GM23338 (cell line): ENCODE results near the gene SART1. TPM values are rescaled to one million over a fixed set of nuclear protein-coding genes. Genes with fewer than 3 reads are reported as not detected.

Experiments
- ATAC-seq: fragments of 200-7000 bp; cut with Tn5 transposase; 3 replicates; pipeline ENCODE4 v1.9.1; 2020
- DNase-seq: peaks from one replicate; pipeline ENCODE4 v3.0.0-alpha.2; 2015; ENCODE audit warnings: low spot score
- H2AFZ ChIP-seq: fragments of 200-600 bp; sonication (generic); 2 replicates; pipeline ENCODE4 v1.8.0; 2016; ENCODE audit warnings: antibody characterized with exemption, mild to moderate bottlenecking, moderate library complexity
- H3F3A ChIP-seq: fragments of 200-600 bp; sonication (generic); replicated peaks from 2 replicates; pipeline ENCODE4 v1.8.0; 2017; ENCODE audit warnings: antibody characterized with exemption, mixed run types, low read depth
- H3K27ac ChIP-seq: fragments of 200-600 bp; sonication (generic); 2 replicates; pipeline ENCODE4 v1.6.1; 2016; ENCODE audit warnings: low read depth
- H3K27me3 ChIP-seq: fragments of 200-600 bp; sonication (generic); 2 replicates; pipeline ENCODE4 v1.8.0; 2016; ENCODE audit warnings: mild to moderate bottlenecking, mixed run types, moderate library complexity; ENCODE audit not compliant: insufficient read depth
- H3K36me3 ChIP-seq: fragments of 200-600 bp; sonication (generic); 2 replicates; pipeline ENCODE4 v1.8.0; 2016; ENCODE audit warnings: mild to moderate bottlenecking; ENCODE audit not compliant: insufficient read depth
- H3K4me1 ChIP-seq: fragments of 200-600 bp; sonication (generic); 2 replicates; pipeline ENCODE4 v1.8.0; 2016; ENCODE audit warnings: mild to moderate bottlenecking, moderate library complexity; ENCODE audit not compliant: insufficient read depth
- H3K4me2 ChIP-seq: fragments of 200-600 bp; sonication (generic); 2 replicates; pipeline ENCODE4 v1.7.1; 2017; ENCODE audit warnings: mixed run types
- H3K4me3 ChIP-seq: fragments of 200-600 bp; sonication (generic); 2 replicates; pipeline ENCODE4 v1.6.1; 2016; ENCODE audit warnings: mixed run types
- H3K79me2 ChIP-seq: fragments of 200-600 bp; sonication (generic); replicated peaks from 2 replicates; pipeline ENCODE4 v1.8.0; 2017; ENCODE audit warnings: mild to moderate bottlenecking; ENCODE audit not compliant: insufficient read depth
- H3K9me2 ChIP-seq: fragments of 200-600 bp; sonication (generic); 2 replicates; pipeline ENCODE4 v1.8.0; 2017; ENCODE audit not compliant: insufficient read depth
- H4K20me1 ChIP-seq: fragments of 200-600 bp; sonication (generic); replicated peaks from 2 replicates; pipeline ENCODE4 v1.8.0; 2017; ENCODE audit warnings: mild to moderate bottlenecking; ENCODE audit not compliant: insufficient read depth
- H3K27ac Mint-ChIP-seq: 2 replicates; pipeline ENCODE4 v1.8.0; 2020; ENCODE audit warnings: inconsistent platforms, mild to moderate bottlenecking, moderate library complexity, mixed read lengths
- H3K27me3 Mint-ChIP-seq: 3 replicates; pipeline ENCODE4 v1.8.0; 2022; ENCODE audit warnings: low read depth, mild to moderate bottlenecking, moderate library complexity, mixed read lengths, inconsistent platforms; ENCODE audit not compliant: insufficient read depth, poor library complexity
- H3K36me3 Mint-ChIP-seq: 3 replicates; pipeline ENCODE4 v1.8.0; 2021; ENCODE audit warnings: low read depth, mild to moderate bottlenecking, inconsistent platforms, moderate library complexity, mixed read lengths
- H3K4me1 Mint-ChIP-seq: 3 replicates; pipeline ENCODE4 v1.8.0; 2020; ENCODE audit warnings: mild to moderate bottlenecking, inconsistent platforms, mixed read lengths
- H3K4me3 Mint-ChIP-seq: 3 replicates; pipeline ENCODE4 v1.8.0; 2021; ENCODE audit warnings: moderate library complexity, mild to moderate bottlenecking, inconsistent platforms, mixed read lengths
- H3K9me3 Mint-ChIP-seq: 3 replicates; pipeline ENCODE4 v1.8.0; 2020; ENCODE audit warnings: moderate library complexity, mild to moderate bottlenecking, inconsistent platforms, mixed read lengths
- EZH2 ChIP-seq: fragments of 200-600 bp; sonication (generic); IDR thresholded peaks from one replicate; pipeline ENCODE4 v1.8.0; 2017; ENCODE audit warnings: antibody characterized with exemption, mild to moderate bottlenecking, low read depth; ENCODE audit not compliant: unreplicated experiment
- JUNB ChIP-seq: IDR thresholded peaks from one replicate; pipeline ENCODE4 v1.6.1; 2016; ENCODE audit warnings: antibody characterized with exemption; ENCODE audit not compliant: unreplicated experiment
- NANOG ChIP-seq: IDR thresholded peaks from 2 replicates; pipeline ENCODE4 v1.6.1; 2016; ENCODE audit warnings: antibody characterized with exemption, borderline replicate concordance
- POLR2AphosphoS5 ChIP-seq: IDR thresholded peaks from 2 replicates; pipeline ENCODE4 v1.6.1; 2016; ENCODE audit warnings: antibody characterized with exemption, low read depth
- STAT1 ChIP-seq: IDR thresholded peaks from one replicate; pipeline ENCODE4 v1.6.1; 2016; ENCODE audit warnings: antibody characterized with exemption; ENCODE audit not compliant: unreplicated experiment
- ZNF114 ChIP-seq: fragments of 250-450 bp; sonication (Bioruptor Pico); IDR thresholded peaks from 2 replicates; pipeline ENCODE4 v1.5.0; 2020; ENCODE audit warnings: mild to moderate bottlenecking, moderate library complexity
- ZNF331 ChIP-seq: fragments of 250-450 bp; sonication (Bioruptor Pico); IDR thresholded peaks from 2 replicates; pipeline ENCODE4 v1.5.0; 2020; ENCODE audit warnings: low read depth, mild to moderate bottlenecking, moderate library complexity
- polyA plus RNA-seq: library from polyadenylated mRNA; unstranded; fragments of >200 nt; fragmentation: Nextera tagmentation; extraction: Ambion mirVana; gene quantifications from 2 replicates; pipeline ENCODE4 v1.2.1, GENCODE V29; 2016
- total RNA-seq: library from RNA; depleted of rRNA; stranded (reverse); fragments of >200 nt; shearing (Covaris generic); gene quantifications from 2 replicates; pipeline ENCODE4 v1.2.3, GENCODE V29; 2014
- TF ChIP-seq, protein P1 (sequence below): fragments of 250-450 bp; sonication (Bioruptor Pico); IDR thresholded peaks from 2 replicates; pipeline ENCODE4 v1.5.0; 2020; ENCODE audit warnings: mild to moderate bottlenecking, moderate library complexity

Gene SART1
- total and polyA plus RNA-seq, 2 experiments from 2014 or later, result 43.9 to 91.0 TPM

GRCh38 chr11:65945430-65945911, 16.1 kb upstream of the SART1 start, which contains the start of gene TSGA10IP (continued):
- TF ChIP-seq, protein P1, sequence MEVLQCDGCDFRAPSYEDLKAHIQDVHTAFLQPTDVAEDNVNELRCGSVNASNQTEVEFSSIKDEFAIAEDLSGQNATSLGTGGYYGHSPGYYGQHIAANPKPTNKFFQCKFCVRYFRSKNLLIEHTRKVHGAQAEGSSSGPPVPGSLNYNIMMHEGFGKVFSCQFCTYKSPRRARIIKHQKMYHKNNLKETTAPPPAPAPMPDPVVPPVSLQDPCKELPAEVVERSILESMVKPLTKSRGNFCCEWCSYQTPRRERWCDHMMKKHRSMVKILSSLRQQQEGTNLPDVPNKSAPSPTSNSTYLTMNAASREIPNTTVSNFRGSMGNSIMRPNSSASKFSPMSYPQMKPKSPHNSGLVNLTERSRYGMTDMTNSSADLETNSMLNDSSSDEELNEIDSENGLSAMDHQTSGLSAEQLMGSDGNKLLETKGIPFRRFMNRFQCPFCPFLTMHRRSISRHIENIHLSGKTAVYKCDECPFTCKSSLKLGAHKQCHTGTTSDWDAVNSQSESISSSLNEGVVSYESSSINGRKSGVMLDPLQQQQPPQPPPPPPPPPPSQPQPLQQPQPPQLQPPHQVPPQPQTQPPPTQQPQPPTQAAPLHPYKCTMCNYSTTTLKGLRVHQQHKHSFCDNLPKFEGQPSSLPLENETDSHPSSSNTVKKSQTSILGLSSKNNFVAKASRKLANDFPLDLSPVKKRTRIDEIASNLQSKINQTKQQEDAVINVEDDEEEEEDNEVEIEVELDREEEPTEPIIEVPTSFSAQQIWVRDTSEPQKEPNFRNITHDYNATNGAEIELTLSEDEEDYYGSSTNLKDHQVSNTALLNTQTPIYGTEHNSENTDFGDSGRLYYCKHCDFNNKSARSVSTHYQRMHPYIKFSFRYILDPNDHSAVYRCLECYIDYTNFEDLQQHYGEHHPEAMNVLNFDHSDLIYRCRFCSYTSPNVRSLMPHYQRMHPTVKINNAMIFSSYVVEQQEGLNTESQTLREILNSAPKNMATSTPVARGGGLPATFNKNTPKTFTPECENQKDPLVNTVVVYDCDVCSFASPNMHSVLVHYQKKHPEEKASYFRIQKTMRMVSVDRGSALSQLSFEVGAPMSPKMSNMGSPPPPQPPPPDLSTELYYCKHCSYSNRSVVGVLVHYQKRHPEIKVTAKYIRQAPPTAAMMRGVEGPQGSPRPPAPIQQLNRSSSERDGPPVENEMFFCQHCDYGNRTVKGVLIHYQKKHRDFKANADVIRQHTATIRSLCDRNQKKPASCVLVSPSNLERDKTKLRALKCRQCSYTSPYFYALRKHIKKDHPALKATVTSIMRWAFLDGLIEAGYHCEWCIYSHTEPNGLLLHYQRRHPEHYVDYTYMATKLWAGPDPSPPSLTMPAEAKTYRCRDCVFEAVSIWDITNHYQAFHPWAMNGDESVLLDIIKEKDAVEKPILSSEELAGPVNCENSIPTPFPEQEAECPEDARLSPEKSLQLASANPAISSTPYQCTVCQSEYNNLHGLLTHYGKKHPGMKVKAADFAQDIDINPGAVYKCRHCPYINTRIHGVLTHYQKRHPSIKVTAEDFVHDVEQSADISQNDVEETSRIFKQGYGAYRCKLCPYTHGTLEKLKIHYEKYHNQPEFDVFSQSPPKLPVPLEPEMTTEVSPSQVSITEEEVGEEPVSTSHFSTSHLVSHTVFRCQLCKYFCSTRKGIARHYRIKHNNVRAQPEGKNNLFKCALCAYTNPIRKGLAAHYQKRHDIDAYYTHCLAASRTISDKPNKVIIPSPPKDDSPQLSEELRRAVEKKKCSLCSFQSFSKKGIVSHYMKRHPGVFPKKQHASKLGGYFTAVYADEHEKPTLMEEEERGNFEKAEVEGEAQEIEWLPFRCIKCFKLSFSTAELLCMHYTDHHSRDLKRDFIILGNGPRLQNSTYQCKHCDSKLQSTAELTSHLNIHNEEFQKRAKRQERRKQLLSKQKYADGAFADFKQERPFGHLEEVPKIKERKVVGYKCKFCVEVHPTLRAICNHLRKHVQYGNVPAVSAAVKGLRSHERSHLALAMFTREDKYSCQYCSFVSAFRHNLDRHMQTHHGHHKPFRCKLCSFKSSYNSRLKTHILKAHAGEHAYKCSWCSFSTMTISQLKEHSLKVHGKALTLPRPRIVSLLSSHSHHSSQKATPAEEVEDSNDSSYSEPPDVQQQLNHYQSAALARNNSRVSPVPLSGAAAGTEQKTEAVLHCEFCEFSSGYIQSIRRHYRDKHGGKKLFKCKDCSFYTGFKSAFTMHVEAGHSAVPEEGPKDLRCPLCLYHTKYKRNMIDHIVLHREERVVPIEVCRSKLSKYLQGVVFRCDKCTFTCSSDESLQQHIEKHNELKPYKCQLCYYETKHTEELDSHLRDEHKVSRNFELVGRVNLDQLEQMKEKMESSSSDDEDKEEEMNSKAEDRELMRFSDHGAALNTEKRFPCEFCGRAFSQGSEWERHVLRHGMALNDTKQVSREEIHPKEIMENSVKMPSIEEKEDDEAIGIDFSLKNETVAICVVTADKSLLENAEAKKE (CRISPR knock-in tag), result no peak
- TF ChIP-seq ZNF331 (CRISPR knock-in tag), result no peak
- no peak for TF ChIP-seq STAT1
- no peak for TF ChIP-seq NANOG
- TF ChIP-seq ZNF114, result no peak
- no peak for TF ChIP-seq JUNB
- TF ChIP-seq POLR2AphosphoS5, result peak; percentile 41; the same call in 1 of the 2 replicates
- no peak for TF ChIP-seq EZH2

GRCh38 chr11:65945941-65946558, 15.5 kb upstream of the SART1 start:
- Histone ChIP-seq H3K4me2 (peak overlapping the region; percentile 76), H3K27me3 (no peaks in the 10 kb centered on the region), H3F3A (peaks cover 8% of the 10 kb centered on the region; the same call in 1 of the 2 replicates), H3K79me2 (no peaks in the 10 kb centered on the region), H3K4me1 (peaks cover 20% of the 10 kb centered on the region), H2AFZ (peak overlapping the region; percentile 70), H3K27ac (peak overlapping the region; percentile 78), H3K9me2 (no peaks in the 10 kb centered on the region), H3K36me3 (no peaks in the 10 kb centered on the region), H4K20me1 (no peaks in the 10 kb centered on the region), H3K4me3 (peak overlapping the region; percentile 47)
- no peaks in the 10 kb centered on the region for H3K9me3 Mint-ChIP-seq
- ATAC-seq (peak; percentile 64), DNase-seq (peak; percentile 83)
- peak overlapping the region; percentile 65 for H3K4me3 Mint-ChIP-seq
- peaks cover 9% of the 10 kb centered on the region for H3K27me3 Mint-ChIP-seq
- H3K36me3 Mint-ChIP-seq, result peaks cover 2% of the 10 kb centered on the region; the same call in 1 of the 3 replicates
- TF ChIP-seq, protein P1 (CRISPR knock-in tag), result no peak
- TF ChIP-seq JUNB (no peak), NANOG (0 out of 2 replicates have a peak, but pooled peaks have one; percentile 20)
- H3K27ac Mint-ChIP-seq, result peak overlapping the region; percentile 89
- H3K4me1 Mint-ChIP-seq, result peaks cover 34% of the 10 kb centered on the region
